ENCODE results near the gene PLXNA4. TPM values are rescaled to one million over a fixed set of nuclear protein-coding genes. Genes with fewer than 3 reads are reported as not detected.

Gene PLXNA4
- total RNA-seq, 1 donor from 2014 or later = 13.6 TPM

DNA sequence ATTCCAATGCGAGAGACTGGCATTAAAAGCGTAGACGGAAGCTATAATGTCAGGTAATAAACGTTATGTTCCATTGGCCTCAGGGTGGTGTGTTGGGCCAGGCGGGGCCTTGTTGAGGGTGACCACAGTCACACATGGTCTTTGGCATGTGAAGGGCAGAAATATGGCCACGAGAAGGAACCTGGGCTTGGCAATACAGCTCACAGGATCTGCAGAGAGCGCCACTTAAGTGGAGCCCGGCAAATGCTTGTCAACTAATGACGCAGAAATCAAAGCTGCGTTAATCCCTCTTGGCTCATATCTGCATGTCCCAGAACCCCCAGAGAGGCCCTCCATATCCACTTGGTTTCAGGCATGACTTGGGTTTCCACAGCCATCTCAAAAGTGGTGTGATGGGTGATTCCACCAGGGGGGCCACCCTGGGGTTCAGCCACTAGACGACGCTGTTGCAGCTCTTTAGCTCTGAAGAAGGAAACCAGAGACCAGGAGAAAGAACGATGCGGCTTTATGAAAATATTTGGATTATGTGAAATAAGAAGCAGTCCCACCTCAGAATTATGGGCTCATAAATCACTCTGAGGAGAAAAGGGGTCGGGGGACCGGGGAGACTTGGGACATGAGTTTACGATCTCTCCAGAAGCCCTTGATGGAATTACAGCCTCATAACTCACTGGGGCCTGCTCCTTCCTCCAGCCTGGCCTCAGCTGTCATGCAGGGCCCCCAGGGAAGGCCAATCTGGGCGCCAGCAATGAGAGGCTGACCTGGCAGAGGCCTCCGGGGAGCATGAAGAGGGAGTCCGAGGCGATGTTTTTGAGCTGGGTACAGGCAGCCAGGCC, 462.5 kb downstream of the PLXNA4 start:
- Mint-ChIP-seq H3K27me3 (peaks cover 4% of the 10 kb centered on the region), H3K9me3 (no peaks in the 10 kb centered on the region), H3K27ac (no peak overlapping the region), H3K36me3 (no peaks in the 10 kb centered on the region), H3K4me1 (ENCODE audit: unreplicated experiment) (peaks cover 18% of the 10 kb centered on the region), H3K4me3 (no peak overlapping the region)
- no peak for DNase-seq (ENCODE audit: extremely low spot score, unreplicated experiment)
- no peak for TF ChIP-seq CTCF (conservative IDR thresholded peaks at IDR 0.05)

DNA sequence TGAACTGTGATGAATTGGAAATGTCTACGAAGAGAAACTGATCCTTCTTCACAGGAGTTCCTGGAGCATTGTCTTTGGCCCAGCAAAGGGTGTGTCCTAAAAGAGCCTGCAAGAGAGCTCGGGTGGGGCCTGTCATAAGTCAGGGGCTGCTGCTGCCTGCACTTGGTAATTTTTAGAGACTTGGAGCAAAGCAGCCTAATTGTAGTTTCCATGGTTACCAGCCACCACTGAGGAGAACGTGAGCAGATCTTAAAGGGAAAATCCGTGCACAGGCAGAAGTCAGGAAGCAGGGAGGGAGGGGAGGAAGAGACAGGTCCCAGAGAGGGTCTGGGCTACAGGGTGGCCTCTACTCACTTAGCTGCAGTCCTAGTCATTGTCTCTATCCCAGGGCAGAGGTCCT, 463.6 kb downstream of the PLXNA4 start:
- H3K4me3 Mint-ChIP-seq = no peak overlapping the region
- H3K27ac Mint-ChIP-seq = peak overlapping the region; percentile 61
- H3K9me3 Mint-ChIP-seq = no peaks in the 10 kb centered on the region
- no peak for TF ChIP-seq CTCF (conservative IDR thresholded peaks at IDR 0.05)
- no peaks in the 10 kb centered on the region for H3K36me3 Mint-ChIP-seq
- no peak for DNase-seq (ENCODE audit: extremely low spot score, unreplicated experiment)
- H3K4me1 Mint-ChIP-seq (ENCODE audit: unreplicated experiment) = peaks cover 20% of the 10 kb centered on the region
- no peaks in the 10 kb centered on the region for H3K27me3 Mint-ChIP-seq

GRCh38 chr7:132112106-132112505, 464.2 kb downstream of the PLXNA4 start:
- DNase-seq (ENCODE audit: extremely low spot score, unreplicated experiment) = no peak
- Mint-ChIP-seq H3K27ac (peak overlapping the region; percentile 61), H3K9me3 (no peaks in the 10 kb centered on the region), H3K36me3 (no peaks in the 10 kb centered on the region), H3K4me3 (no peak overlapping the region), H3K4me1 (ENCODE audit: unreplicated experiment) (peaks cover 20% of the 10 kb centered on the region), H3K27me3 (no peaks in the 10 kb centered on the region)
- no peak for TF ChIP-seq CTCF (conservative IDR thresholded peaks at IDR 0.05)

- no peak for DNase-seq (ENCODE audit: extremely low spot score, unreplicated experiment)
- H3K36me3 Mint-ChIP-seq = no peaks in the 10 kb centered on the region
- no peaks in the 10 kb centered on the region for H3K9me3 Mint-ChIP-seq
- H3K4me1 Mint-ChIP-seq (ENCODE audit: unreplicated experiment) = peaks cover 12% of the 10 kb centered on the region
- no peak overlapping the region for H3K4me3 Mint-ChIP-seq
- no peaks in the 10 kb centered on the region for H3K27me3 Mint-ChIP-seq
- TF ChIP-seq CTCF (conservative IDR thresholded peaks at IDR 0.05) = no peak
- no peak overlapping the region for H3K27ac Mint-ChIP-seq
Measured at GRCh38 chr7:132110692-132111091, 465.6 kb downstream of the PLXNA4 start.

DNA sequence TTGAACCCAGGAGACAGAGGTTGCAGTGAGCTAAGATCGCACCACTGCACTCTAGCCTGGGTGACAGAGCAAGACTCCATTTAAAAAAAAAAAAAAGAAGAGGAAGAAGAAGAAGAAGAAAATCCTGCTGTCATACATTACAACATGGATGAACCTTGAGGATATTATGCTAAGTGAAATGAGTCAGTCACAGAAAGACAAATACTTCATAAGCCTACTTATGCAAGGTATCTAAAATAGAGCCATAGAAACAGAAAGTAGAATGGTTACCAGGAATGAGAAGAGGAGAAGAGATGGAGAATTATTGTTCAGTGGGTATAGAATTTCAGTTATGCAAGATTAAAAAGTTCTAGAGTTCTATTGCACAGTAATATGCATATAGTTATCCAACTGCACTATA, 466.5 kb downstream of the PLXNA4 start:
- H3K27ac Mint-ChIP-seq = no peak overlapping the region
- DNase-seq (ENCODE audit: extremely low spot score, unreplicated experiment) = no peak
- no peak for TF ChIP-seq CTCF (conservative IDR thresholded peaks at IDR 0.05)
- peaks cover 12% of the 10 kb centered on the region for H3K4me1 Mint-ChIP-seq (ENCODE audit: unreplicated experiment)
- H3K4me3 Mint-ChIP-seq = no peak overlapping the region
- H3K27me3 Mint-ChIP-seq = no peaks in the 10 kb centered on the region
- no peaks in the 10 kb centered on the region for H3K9me3 Mint-ChIP-seq
- no peaks in the 10 kb centered on the region for H3K36me3 Mint-ChIP-seq

Data from type B pancreatic cell (in vitro differentiated cells).